ENCODE measurements around the gene PLGRKT.
"Not testable (repeated sequence)": the region's sequence is repeated elsewhere in the genome, so short reads cannot be mapped to it uniquely, and the experiment has no call there.

The PLGRKT gene

GRCh38 chr9:5432890-5433289, 4.8 kb downstream of the PLGRKT start:
- not testable (repeated sequence) for H3K36me3 ChIP-seq (ENCODE audit: control insufficient read depth, insufficient read depth, low read length); H3K27ac ChIP-seq (ENCODE audit: insufficient read depth, low read depth, low read length, poor library complexity, severe bottlenecking); H3K4me1 ChIP-seq (ENCODE audit: control insufficient read depth, insufficient read depth, low read length); H3K27me3 ChIP-seq (ENCODE audit: control insufficient read depth, insufficient read depth, low read length, poor library complexity, severe bottlenecking); H3K9me3 ChIP-seq (ENCODE audit: control insufficient read depth, low read length); H3K4me3 ChIP-seq (ENCODE audit: insufficient read depth, low read depth, low read length)
- 96 to 97% methylated on average over 24 of the region's 24 CpGs for WGBS, 2 experiments

- Histone ChIP-seq H3K9me3 (ENCODE audit: control insufficient read depth, low read length) (no peaks in the 10 kb centered on the region), H3K27ac (ENCODE audit: insufficient read depth, low read depth, low read length, poor library complexity, severe bottlenecking) (no peak overlapping the region), H3K27me3 (ENCODE audit: control insufficient read depth, insufficient read depth, low read length, poor library complexity, severe bottlenecking) (no peaks in the 10 kb centered on the region), H3K36me3 (ENCODE audit: control insufficient read depth, insufficient read depth, low read length) (peaks cover 4% of the 10 kb centered on the region), H3K4me1 (ENCODE audit: control insufficient read depth, insufficient read depth, low read length) (no peaks in the 10 kb centered on the region), H3K4me3 (ENCODE audit: insufficient read depth, low read depth, low read length) (no peak overlapping the region)
- WGBS, 2 experiments, result 89 to 95% methylated on average over 2 of the region's 3 CpGs
Measured at GRCh38 chr9:5430912-5431311, 6.8 kb downstream of the PLGRKT start.

- WGBS, 2 experiments, result 94% methylated on average over 10 of the region's 10 CpGs
- no peaks in the 10 kb centered on the region for H3K9me3 ChIP-seq (ENCODE audit: control insufficient read depth, low read length)
- H3K4me1 ChIP-seq (ENCODE audit: control insufficient read depth, insufficient read depth, low read length), result no peaks in the 10 kb centered on the region
- no peak overlapping the region for H3K27ac ChIP-seq (ENCODE audit: insufficient read depth, low read depth, low read length, poor library complexity, severe bottlenecking)
- no peaks in the 10 kb centered on the region for H3K27me3 ChIP-seq (ENCODE audit: control insufficient read depth, insufficient read depth, low read length, poor library complexity, severe bottlenecking)
- H3K36me3 ChIP-seq (ENCODE audit: control insufficient read depth, insufficient read depth, low read length), result peaks cover 3% of the 10 kb centered on the region
- no peak overlapping the region for H3K4me3 ChIP-seq (ENCODE audit: insufficient read depth, low read depth, low read length)
Measured at GRCh38 chr9:5429873-5430564, 7.7 kb downstream of the PLGRKT start.

- Histone ChIP-seq H3K27ac (ENCODE audit: insufficient read depth, low read depth, low read length, poor library complexity, severe bottlenecking) (no peak overlapping the region), H3K4me1 (ENCODE audit: control insufficient read depth, insufficient read depth, low read length) (no peaks in the 10 kb centered on the region), H3K36me3 (ENCODE audit: control insufficient read depth, insufficient read depth, low read length) (no peaks in the 10 kb centered on the region), H3K9me3 (ENCODE audit: control insufficient read depth, low read length) (no peaks in the 10 kb centered on the region), H3K27me3 (ENCODE audit: control insufficient read depth, insufficient read depth, low read length, poor library complexity, severe bottlenecking) (no peaks in the 10 kb centered on the region), H3K4me3 (ENCODE audit: insufficient read depth, low read depth, low read length) (no peak overlapping the region)
- WGBS, 2 experiments, result 85 to 98% methylated on average over 2 of the region's 2 CpGs
Measured at GRCh38 chr9:5428794-5429528, 8.8 kb downstream of the PLGRKT start.

GRCh38 chr9:5428172-5428571, 9.6 kb downstream of the PLGRKT start:
- Histone ChIP-seq H3K27me3 (ENCODE audit: control insufficient read depth, insufficient read depth, low read length, poor library complexity, severe bottlenecking) (no peaks in the 10 kb centered on the region), H3K27ac (ENCODE audit: insufficient read depth, low read depth, low read length, poor library complexity, severe bottlenecking) (no peak overlapping the region), H3K4me3 (ENCODE audit: insufficient read depth, low read depth, low read length) (no peak overlapping the region), H3K9me3 (ENCODE audit: control insufficient read depth, low read length) (no peaks in the 10 kb centered on the region), H3K36me3 (ENCODE audit: control insufficient read depth, insufficient read depth, low read length) (no peaks in the 10 kb centered on the region), H3K4me1 (ENCODE audit: control insufficient read depth, insufficient read depth, low read length) (no peaks in the 10 kb centered on the region)
- 81 to 84% methylated on average over 3 of the region's 3 CpGs for WGBS, 2 experiments

GRCh38 chr9:5427005-5427404, 10.7 kb downstream of the PLGRKT start:
- H3K36me3 ChIP-seq (ENCODE audit: control insufficient read depth, insufficient read depth, low read length), result no peaks in the 10 kb centered on the region
- no peaks in the 10 kb centered on the region for H3K9me3 ChIP-seq (ENCODE audit: control insufficient read depth, low read length)
- H3K27me3 ChIP-seq (ENCODE audit: control insufficient read depth, insufficient read depth, low read length, poor library complexity, severe bottlenecking), result no peaks in the 10 kb centered on the region
- no peak overlapping the region for H3K27ac ChIP-seq (ENCODE audit: insufficient read depth, low read depth, low read length, poor library complexity, severe bottlenecking)
- H3K4me1 ChIP-seq (ENCODE audit: control insufficient read depth, insufficient read depth, low read length), result no peaks in the 10 kb centered on the region
- no peak overlapping the region for H3K4me3 ChIP-seq (ENCODE audit: insufficient read depth, low read depth, low read length)

- H3K27me3 ChIP-seq (ENCODE audit: control insufficient read depth, insufficient read depth, low read length, poor library complexity, severe bottlenecking), result no peaks in the 10 kb centered on the region
- no peaks in the 10 kb centered on the region for H3K36me3 ChIP-seq (ENCODE audit: control insufficient read depth, insufficient read depth, low read length)
- H3K4me3 ChIP-seq (ENCODE audit: insufficient read depth, low read depth, low read length), result no peak overlapping the region
- H3K9me3 ChIP-seq (ENCODE audit: control insufficient read depth, low read length), result no peaks in the 10 kb centered on the region
- no peaks in the 10 kb centered on the region for H3K4me1 ChIP-seq (ENCODE audit: control insufficient read depth, insufficient read depth, low read length)
- 80 to 86% methylated on average over 1 to 2 of the region's 2 CpGs for WGBS, 2 experiments
- no peak overlapping the region for H3K27ac ChIP-seq (ENCODE audit: insufficient read depth, low read depth, low read length, poor library complexity, severe bottlenecking)
Measured at GRCh38 chr9:5425006-5425628, 12.6 kb downstream of the PLGRKT start.

GRCh38 chr9:5422276-5422675, 15.4 kb downstream of the PLGRKT start:
- Histone ChIP-seq H3K4me1 (ENCODE audit: control insufficient read depth, insufficient read depth, low read length) (no peaks in the 10 kb centered on the region), H3K27me3 (ENCODE audit: control insufficient read depth, insufficient read depth, low read length, poor library complexity, severe bottlenecking) (no peaks in the 10 kb centered on the region), H3K36me3 (ENCODE audit: control insufficient read depth, insufficient read depth, low read length) (no peaks in the 10 kb centered on the region), H3K4me3 (ENCODE audit: insufficient read depth, low read depth, low read length) (no peak overlapping the region), H3K9me3 (ENCODE audit: control insufficient read depth, low read length) (no peaks in the 10 kb centered on the region), H3K27ac (ENCODE audit: insufficient read depth, low read depth, low read length, poor library complexity, severe bottlenecking) (no peak overlapping the region)
- WGBS, 2 experiments, result 100% methylated on average over 1 of the region's 1 CpG; no CpG with 5 or more reads in 1 of the 2 experiments

GRCh38 chr9:5421163-5421562, 16.6 kb downstream of the PLGRKT start:
- no peak overlapping the region for H3K4me3 ChIP-seq (ENCODE audit: insufficient read depth, low read depth, low read length)
- 79 to 83% methylated on average over 2 of the region's 2 CpGs for WGBS, 2 experiments
- no peak overlapping the region for H3K27ac ChIP-seq (ENCODE audit: insufficient read depth, low read depth, low read length, poor library complexity, severe bottlenecking)
- H3K4me1 ChIP-seq (ENCODE audit: control insufficient read depth, insufficient read depth, low read length), result no peaks in the 10 kb centered on the region
- H3K27me3 ChIP-seq (ENCODE audit: control insufficient read depth, insufficient read depth, low read length, poor library complexity, severe bottlenecking), result no peaks in the 10 kb centered on the region
- no peaks in the 10 kb centered on the region for H3K36me3 ChIP-seq (ENCODE audit: control insufficient read depth, insufficient read depth, low read length)
- no peaks in the 10 kb centered on the region for H3K9me3 ChIP-seq (ENCODE audit: control insufficient read depth, low read length)

- H3K36me3 ChIP-seq (ENCODE audit: control insufficient read depth, insufficient read depth, low read length), result no peaks in the 10 kb centered on the region
- no peak overlapping the region for H3K4me3 ChIP-seq (ENCODE audit: insufficient read depth, low read depth, low read length)
- H3K4me1 ChIP-seq (ENCODE audit: control insufficient read depth, insufficient read depth, low read length), result no peaks in the 10 kb centered on the region
- H3K9me3 ChIP-seq (ENCODE audit: control insufficient read depth, low read length), result no peaks in the 10 kb centered on the region
- no peak overlapping the region for H3K27ac ChIP-seq (ENCODE audit: insufficient read depth, low read depth, low read length, poor library complexity, severe bottlenecking)
- no peaks in the 10 kb centered on the region for H3K27me3 ChIP-seq (ENCODE audit: control insufficient read depth, insufficient read depth, low read length, poor library complexity, severe bottlenecking)
Measured at GRCh38 chr9:5419987-5420386, 17.7 kb downstream of the PLGRKT start.

Data from ectodermal cell (in vitro differentiated cells).